CD4-positive, alpha-beta T cell treated with Interleukin-1 beta for 1 hour (primary cell): Measurements from ENCODE around the gene ARHGAP10.
A peak's percentile ranks its signal among the peaks of the same experiment; 100 is the strongest.

Experiments used
- DNase-seq, 2 donors: peaks; one replicate each; pipeline ENCODE4 v3.0.0-alpha.2; 2020 to 2022

The ARHGAP10 gene

GRCh38 chr4:147732518-147733235, 789 bp downstream of the ARHGAP10 start:
- DNase-seq = no peak

DNA sequence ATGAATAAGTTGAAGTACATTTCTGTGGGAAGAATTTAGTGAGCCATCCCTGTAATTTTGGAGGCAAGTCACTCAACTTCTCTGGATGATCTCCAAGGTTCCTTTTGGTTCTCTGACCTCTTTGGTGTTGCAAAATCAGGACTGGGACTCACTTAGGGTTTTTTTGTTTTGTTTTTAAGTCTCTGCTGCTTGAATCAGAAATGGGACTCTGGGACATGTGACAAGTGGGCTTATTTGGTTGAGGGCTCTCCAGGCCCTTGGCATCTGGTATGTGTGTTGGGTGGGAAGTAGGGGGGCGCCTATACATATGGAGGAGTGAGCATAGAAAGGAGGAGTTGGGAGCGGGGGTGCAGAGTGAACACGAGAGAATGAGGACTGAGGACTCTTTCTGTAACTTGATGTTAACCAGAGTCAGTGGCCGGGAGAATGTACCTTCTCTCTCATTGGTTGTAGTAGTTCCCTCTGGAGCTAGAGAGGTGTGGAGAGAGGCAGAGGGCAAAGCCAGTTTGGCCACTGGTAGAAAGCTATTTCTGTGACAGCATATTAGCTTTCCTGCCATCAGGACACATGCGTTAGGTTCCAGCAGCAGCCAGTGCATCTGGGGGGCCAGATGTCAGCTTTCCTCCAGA, 1.9 kb downstream of the ARHGAP10 start:
- DNase-seq = no peak

GRCh38 chr4:147734496-147734895, 2.6 kb downstream of the ARHGAP10 start:
- no peak for DNase-seq

GRCh38 chr4:147735413-147736301, 3.8 kb downstream of the ARHGAP10 start:
- no peak for DNase-seq

DNA sequence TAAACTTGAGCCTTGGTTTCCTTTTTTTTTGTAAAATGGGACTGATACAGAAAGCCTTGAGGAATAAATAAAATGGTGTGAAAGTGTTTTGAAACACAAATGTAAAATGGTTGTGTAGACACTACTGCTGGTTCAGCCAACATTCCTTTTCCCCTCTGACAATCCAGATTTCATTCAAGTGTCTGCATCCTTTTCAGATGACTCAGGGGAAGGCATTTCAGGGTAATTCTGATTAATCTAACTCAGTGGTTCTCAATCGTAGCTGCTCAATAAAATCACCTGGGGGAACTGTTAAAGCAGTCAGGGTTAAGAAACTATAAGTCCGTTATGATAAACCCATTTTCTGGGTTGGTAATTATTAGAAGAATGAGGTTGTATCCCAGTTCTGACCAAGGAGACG, 4.6 kb downstream of the ARHGAP10 start:
- no peak for DNase-seq

DNA sequence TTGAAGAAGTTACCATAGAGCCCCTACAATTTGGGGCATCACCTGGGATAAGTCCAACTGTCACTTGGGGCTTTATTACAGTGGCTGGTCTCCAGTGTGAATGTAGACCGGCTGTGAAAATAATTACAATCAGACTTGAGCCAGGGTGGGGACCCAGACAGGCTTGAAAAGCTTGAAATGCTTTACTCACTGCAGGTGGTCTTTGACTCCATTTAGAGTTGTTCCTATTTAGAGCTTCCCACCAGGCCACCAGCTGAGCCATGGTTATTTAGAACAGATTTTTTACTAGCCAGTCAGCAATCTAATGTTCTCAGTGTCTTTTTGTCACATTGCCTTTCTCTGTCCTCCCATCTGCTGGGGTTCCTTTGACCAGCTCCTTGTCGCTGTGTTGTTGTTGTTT, 5.7 kb downstream of the ARHGAP10 start:
- DNase-seq = no peak

- DNase-seq = no peak
Observed at GRCh38 chr4:147739239-147739823, 7.4 kb downstream of the ARHGAP10 start.

DNA sequence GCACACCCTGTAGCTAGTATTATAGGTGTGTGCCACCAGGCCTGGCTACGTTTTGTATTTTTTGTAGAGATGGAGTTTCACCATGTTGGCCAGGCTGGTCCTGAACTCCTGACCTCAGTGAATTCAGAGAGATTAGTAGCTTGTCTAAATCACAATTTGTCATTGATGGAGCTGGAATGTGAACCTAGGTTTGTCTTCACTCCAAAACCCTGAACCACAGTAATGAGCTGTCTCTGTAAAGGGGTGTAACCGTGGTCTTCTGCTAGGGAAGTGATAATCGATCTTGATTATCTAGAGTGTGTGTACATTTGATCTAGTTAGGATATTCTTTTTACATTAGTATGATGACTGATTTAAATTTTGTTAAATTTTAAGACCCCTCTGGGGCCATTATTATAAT, 8.3 kb downstream of the ARHGAP10 start:
- DNase-seq = no peak

GRCh38 chr4:147741190-147741788, 9.4 kb downstream of the ARHGAP10 start:
- no peak for DNase-seq

DNA sequence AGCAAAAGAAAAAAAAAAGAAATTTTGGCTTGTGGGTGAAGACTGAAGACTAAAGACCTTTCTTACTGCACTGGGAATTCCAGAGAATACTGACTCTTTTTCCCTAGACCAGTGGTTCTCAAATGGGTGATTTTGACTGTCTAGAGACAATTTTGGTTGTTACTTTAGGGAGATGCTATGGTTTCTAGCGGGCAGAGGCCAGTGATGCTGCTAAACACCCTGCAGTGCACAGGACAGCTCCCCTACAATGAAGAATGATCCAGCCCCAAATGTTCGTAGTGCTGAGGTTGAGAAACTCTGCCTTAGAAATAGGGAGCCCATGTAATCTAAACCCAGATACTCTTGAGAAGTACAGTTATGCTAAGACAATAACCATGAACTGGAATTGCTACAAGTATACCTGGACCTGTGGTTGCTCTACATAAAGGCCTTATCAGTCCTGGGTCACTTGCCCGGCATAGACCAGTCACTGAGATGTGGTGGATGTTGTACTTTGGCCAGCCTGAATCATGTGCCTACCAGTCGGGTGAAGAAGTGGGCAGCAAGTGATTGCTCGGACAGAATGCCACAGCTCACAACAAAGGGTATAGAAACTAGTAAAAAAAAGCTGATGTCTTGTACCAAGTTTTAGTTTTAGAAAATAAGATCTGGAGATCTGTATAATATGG, 16.0 kb downstream of the ARHGAP10 start:
- DNase-seq = no peak

GRCh38 chr4:147749811-147750321, 18.0 kb downstream of the ARHGAP10 start:
- DNase-seq = no peak

GRCh38 chr4:147753047-147753446, 21.2 kb downstream of the ARHGAP10 start:
- DNase-seq = no peak

- no peak for DNase-seq
Observed at GRCh38 chr4:147754037-147754445, 22.2 kb downstream of the ARHGAP10 start.

DNA sequence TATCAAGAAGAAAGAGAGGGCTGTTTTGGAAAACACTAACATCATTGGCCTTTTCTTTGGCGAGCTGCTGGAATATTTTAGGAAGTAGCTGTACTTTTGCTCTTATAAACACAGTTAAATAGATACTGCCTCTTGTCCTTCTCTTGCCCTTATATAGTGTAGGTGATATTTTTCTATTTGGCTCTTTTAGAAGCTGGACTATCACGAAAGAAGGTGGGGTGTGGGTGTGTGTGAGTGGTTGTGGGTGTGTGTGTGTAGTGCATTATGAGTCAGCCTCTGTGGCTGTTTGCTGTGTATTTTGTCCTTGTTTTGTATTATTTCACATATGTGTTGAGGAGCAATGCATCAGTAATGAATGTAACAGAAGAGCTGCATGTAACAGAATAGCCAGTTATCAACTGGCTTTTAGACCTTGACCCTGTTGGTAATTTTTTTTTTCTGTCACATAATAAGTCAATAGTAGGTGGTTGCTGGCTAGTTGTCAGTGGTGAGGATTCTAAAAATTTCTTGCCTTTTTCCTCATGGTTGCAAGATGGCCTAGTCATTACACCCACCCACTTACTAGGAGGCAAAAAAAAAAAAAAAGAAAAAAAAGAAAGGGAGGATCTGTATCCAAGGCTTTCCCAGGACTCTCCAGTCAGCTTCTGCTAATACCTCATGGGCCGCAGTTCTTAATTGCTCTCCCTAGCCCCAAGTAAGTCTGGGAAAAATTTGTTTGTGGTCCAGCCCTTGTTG, 23.8 kb downstream of the ARHGAP10 start:
- DNase-seq = no peak

DNA sequence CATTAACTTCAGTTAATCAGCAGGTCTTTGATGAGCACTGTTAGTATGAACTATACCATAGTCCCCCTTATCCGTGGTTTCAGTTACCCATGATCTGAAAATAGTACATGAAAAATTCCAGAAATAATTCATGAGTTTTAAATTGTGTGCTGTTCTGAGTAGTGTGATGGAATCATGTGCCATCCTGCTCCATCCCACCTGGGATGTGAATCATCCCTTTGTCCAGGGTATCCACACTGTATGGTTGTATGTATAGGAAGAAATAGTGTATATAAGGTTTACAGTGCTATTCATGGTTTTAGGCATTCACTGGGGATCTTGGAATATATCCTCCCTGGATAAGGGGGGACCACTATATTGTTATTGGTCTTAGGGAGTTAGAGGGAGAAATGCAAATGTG, 24.5 kb downstream of the ARHGAP10 start:
- no peak for DNase-seq

GRCh38 chr4:147760176-147760575, 28.3 kb downstream of the ARHGAP10 start:
- no peak for DNase-seq

DNA sequence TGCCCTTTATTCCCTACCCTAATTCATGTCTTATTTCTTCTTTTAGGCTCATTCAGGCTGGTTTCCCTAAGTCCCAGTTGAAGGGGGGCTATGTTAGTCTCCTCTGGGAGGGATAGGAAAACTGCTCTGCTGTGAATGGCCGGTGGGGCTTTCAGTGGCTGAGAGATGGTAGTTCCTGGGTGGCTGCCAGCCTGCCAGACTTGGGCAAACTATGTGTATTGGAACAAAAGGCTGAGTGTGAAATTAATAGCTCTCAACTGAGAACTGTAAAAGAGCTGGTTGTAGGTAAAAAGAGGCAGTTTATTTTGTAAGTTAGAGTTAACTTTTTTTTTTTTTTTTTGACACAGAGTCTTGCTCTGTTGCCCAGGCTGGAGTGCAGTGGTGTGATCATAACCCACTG, 28.8 kb downstream of the ARHGAP10 start:
- no peak for DNase-seq

DNA sequence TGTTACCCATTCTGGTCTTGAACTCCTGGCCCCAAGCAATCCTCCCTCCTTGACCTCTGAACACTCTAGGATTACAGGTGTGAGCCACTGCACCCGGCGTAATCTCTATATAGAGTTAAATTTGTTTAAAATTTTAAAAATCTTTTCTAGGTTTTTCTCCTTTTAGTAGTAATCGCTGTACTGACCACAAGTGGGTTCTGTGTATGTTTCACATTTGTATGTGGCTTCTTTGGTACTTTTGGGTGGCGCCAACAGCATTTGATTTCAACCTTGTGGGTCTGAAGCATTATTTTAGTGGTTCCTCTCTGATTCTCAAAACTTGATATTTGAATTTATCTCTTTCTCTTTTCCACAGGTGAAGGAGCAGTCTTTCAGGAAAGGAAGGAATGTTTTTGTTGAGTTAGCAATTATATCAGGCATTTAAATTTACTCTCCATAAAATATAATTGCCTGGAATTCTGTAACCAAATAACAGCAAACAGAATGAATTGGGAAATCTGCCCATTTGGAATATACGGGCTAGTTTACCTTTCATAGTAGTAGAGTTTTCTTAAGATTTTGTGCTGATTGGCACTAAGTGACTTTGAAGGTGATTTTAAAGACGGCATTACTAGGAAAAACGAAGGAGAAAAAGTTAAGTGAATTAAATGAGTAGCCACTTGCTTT, 29.5 kb downstream of the ARHGAP10 start:
- no peak for DNase-seq

DNA sequence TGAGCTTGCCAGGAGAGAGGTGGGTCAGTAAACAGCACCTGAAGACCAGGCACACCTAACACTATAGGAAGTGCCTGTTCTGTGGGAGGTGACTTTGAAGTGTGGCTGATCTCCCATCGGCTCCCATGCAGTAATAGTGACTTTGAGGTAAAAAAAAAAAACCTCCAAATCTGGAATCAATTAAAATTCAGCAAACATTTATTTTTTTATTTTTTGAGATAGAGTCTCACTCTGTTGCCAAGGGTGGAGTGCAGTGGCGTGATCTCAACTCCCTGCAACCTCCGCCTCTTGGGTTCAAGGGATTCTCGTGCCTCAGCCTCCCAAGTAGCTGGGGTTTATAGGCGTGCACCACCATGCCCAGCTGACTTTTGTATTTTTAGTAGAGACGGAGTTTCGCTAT, 32.4 kb downstream of the ARHGAP10 start:
- no peak for DNase-seq

GRCh38 chr4:147765121-147765529, 33.2 kb downstream of the ARHGAP10 start:
- no peak for DNase-seq

DNA sequence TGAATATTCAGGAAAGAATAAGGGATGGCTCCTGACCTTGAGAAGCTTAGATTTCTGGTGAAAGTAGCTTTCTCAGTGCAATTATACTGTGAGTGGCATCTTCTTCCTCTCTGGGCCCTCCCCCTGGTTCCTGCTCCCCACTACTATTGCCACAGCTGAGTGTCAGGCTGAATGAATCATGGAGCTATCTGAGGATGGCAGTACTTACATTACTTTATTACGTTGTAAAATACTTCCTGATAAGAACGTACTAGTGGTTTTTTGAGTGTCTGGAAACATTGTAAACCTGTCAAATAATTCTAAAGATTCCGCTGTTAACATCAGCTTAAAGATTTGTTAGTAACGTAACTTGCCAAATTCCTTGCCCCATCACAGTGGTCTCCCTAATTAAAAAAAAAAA, 36.2 kb downstream of the ARHGAP10 start:
- DNase-seq = peak in 1 of 2 donors; percentile 30
